ENCODE data around the gene LMAN2L.
"Not testable (repeated sequence)": the region's sequence is repeated elsewhere in the genome, so short reads cannot be mapped to it uniquely, and the experiment has no call there.

The LMAN2L gene

DNA sequence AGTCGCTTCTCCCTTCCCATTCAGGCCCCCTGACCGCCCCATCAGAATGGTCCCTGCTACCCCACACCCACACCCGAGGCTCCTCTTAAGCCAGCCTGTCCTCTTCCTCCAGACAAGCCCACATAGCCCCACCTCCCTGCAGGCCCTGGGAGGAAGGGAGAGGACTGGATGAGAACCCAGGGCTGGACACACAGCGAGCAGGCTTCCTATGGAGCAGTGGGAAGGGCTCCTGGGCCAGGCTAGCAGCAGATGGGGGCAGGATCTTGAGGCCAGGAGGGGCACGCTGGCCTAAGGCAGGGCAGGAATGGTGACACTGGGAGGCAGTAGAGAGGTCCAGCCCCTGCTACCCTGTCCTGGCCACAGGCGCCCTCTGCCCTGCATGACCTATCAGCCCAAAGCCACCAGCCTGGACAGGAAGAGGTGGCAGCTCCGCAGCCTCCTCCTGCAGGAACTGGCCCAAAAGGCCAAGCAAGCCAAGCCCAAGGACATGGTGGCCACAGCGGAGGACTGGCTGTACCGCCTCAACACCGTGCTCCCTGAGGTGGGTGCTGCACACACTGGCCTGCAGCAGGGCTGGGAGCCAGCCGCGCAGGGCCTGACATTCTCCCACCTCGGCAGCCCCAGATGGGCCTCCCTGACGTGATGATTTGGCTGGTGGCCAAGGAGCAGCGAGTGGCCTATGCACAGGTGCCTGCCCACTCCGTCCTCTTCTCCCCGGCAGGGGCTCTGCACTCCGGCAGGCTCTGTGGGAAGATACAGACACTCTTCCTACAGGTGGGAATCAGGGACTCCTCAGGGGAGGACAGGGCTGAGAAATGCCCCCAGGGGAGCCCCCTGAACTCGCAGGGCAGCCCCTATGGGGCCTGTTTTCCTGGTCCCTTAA lies 54.0 kb downstream of the LMAN2L start:
- no peak for FAIRE-seq

DNA sequence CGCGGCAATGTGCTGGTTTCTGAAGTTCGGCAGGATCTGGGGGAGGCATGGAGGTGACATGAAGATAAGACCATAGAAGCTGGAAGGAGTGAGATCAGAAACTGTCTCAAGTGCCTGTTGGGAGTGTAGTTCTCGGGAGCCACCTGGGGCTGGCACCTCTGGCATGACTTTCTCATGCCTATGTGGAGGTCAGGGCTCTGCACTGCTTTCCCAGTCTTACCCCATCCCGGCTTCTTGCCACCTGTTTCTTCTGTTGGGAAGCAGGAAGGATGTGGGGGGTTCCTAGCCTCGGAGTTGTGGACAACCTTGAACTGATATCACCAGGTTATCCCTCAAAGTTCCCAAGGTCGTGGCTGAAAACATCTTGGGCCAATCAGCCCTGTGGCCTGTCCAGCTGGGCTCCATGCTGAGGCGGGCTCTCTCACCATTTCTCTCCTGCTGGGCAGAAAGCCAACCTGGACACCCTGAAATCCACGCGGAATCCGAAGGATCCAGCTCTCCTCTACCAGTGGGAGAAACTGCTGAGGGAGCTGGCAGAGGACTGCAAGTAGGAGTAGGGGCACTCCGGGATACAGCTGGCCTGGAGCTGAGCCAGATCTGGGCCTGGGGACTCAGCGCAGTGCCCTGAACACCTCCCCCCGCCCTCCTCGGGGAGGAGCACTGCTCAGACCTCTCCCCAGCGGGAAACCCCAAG lies 54.8 kb downstream of the LMAN2L start:
- FAIRE-seq, result no peak

DNA sequence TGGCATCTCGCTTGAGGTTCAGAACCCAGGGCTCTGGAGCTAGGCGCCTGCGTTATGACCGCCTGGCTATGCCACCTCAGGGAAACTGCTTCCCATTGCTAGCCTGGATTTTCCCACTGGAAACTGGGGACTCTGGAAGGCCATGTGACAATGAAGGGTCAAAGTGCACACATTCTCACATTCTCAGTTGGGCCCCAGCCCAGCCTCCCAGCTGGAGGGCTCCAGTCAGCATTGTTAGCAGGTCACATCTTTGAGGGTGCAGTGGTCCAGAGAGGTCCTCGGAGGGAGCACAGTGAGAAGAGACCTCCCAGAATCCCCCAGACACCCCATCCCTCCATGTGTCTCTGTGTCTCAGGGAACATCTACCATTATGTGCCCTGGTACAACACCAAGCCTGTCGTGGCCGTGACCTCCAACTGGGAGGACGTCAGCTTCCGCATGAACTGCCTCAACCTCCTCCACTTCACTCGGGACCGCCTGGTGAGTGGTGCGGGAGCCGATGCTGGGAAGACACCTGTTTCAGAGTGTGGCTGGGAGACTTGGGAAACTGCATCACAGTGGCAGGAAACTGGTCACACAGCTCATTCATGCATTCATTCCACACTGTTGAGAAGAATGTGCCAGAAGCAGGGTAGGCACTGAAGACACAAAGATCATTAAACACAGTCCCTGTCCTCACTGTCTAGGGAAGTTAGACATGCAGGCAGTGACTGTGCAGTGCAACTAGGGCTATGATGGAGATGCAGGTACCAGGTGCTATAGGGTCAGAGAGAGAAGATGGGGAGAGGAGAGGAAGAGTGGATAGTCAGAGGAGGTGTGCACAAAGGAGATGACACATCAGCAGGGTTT lies 55.7 kb downstream of the LMAN2L start:
- no peak for FAIRE-seq

DNA sequence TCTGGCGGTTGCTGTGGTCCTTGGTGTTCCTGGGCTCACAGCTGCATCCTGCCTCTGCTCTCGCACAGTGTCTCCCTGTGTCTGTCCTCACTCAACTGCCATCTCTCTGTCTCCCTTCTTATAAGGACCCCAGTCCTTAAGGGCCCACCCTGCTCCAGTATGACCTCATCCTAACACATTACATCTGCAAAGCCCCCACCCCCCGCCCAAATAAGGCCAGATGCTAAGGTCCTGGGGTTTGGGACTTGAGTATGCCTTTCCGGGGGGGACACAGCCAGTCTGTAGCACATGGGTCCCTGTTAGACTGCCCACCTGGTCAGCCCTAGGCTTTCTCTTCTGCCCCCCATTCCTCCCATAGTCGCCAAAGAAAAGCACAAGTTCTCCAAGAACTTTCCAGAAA lies 56.6 kb downstream of the LMAN2L start:
- no peak for FAIRE-seq

DNA sequence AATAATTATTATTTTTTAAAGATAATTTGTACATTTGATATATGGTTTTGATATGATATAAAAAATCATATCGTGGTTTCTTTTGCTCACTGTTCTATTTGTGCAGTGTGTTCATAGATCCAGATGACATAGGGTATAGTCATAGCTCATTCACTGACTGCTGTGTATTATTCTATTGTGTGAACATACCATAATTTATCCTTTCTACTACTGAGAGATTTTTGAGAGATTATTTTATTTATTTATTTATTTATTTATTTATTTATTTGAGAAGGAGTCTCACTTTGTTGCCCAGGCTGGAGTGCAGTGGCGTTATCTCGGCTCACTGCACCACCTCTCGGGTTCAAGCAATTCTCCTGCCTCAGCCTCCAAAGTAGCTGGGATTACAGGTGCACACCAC lies 58.3 kb downstream of the LMAN2L start:
- no peak for FAIRE-seq

DNA sequence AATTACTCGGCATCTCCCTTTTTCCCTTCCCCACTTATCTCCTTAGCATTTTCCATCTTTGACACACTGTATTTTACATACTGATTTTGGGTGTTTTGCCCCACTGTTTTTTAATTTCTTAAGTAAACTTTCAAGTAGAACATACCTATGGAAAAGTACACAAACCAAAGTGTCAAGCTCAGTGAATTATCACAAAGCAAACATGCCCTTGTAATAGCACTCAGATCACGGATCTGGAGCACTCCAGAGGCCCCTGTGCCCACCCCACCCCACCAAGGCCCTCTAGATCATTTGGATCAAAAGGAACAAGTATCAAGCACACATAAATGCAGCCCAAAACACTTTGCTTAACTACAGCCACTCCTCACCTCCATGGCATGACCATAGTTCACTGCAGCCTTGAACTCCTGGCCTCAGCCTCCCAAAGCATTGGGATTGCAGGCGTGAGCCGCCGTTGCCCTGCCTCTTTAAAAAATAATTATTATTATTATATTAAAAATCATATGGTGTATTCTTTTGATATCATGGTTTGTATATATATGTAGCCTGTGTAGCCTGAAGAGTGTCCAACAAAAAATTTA lies 59.2 kb downstream of the LMAN2L start:
- FAIRE-seq, result no peak

DNA sequence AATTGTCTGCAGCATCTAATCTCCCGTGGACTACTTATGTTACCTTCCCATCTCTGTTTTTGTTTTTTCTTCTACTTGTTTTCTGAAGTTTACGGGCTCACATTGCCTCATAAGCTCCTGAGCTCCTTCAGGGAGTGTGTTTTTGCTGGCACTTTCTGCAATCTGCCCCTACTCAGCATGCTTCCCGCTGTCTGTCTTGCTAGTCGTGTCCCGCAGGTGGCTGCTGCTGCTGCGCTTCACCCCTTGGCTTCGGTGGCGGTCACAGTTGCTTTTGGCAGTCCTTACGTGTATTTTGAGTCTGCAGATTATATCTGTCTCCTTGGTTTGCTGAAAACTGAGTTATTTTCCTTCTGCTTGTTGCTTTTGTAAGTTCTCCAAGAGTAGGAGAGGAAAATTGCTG lies 60.0 kb downstream of the LMAN2L start:
- no peak for FAIRE-seq

DNA sequence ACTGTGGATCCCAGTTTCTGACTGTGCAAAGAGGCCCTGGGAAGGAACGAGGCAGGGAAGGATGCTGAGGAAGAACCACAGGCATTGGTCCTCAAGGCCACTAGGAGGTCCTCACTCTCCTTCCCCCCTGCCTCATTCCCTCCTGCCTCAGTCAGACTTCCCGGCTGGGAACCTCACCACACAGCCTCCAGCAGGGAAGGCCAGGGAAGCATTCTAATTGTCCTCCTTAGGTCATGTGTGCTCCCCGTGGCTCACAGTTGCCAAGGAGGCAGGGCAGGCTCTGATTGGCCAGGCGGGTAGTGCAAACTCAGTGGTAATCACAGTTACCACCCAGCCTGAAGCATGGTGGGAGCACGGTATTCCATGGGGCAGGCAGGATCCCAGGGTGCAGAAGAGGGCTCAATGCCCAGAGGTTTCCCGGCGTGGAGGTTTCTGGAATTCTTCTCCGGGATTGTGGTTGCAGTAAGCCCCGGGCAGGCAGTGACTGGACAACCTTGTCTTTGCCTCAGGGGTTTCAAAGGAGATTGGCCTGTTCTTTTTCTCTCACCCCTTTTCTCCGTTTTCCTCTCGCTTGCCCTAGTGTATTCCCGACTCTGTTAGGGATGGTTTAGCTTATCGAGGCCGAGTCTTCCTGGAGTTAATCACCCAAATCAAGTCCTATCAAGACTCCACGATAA lies 70.2 kb downstream of the LMAN2L start:
- FAIRE-seq, result no peak

DNA sequence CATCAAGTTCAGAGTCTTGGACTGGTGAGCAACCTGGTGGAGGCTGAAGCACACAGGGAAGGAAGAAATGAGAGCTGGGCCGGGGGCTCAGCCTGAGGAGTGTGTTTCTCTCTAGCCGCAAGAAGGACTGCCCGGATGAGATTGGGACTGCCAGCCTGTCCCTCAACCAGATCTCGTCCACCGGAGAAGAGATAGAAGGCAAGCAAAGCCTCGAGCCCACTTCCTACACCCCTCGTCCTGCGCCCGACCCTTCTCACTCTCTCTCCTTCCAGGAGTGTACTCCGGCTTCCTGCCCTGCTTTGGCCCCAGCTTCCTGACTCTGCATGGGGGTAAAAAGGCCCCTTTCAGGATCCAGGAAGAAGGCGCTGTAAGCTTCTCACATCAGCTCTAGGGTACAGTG lies 71.1 kb downstream of the LMAN2L start:
- no peak for FAIRE-seq

DNA sequence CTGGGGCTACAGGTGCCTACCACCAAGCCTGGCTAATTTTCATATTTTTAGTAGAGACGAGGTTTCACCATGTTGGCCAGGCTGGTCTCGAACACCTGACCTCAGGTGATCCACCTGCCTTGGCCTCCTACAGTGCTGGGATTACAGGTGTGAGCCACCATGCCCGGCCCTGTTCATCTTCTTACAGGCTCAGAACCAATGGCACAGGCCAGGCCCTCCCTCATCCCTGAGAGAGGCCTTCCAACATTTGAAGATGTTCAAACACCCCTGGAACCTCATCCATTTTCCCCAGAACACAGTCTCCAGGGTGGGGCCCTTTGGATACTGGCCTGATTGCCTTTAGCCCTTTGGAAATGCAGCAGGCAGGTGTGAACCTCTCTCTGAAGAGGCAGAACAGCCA lies 74.1 kb downstream of the LMAN2L start:
- FAIRE-seq, result not testable (repeated sequence)

DNA sequence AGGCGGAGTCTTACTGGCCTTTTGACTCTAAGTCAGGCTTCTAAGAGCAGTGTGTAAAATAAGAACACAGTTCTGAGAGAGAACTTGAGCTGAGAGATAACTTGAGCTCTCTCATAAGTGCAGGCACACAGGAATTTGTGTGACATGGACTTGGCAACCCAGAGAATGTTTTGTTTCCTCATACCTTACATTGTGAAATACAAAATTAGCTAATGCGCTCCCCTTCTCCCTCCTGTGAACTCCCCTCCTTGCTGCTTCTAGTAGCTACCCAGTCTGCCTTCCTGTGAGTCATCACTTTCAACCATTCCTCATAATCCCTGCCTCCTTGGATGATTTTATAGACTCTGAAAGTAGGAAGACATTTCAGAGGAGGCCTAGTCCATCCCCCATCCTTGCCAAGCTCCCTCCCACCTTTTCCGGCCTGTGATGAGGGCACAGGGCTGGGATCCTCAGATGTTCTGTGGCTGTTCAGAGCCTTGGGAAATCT lies 74.7 kb downstream of the LMAN2L start:
- FAIRE-seq, result no peak

DNA sequence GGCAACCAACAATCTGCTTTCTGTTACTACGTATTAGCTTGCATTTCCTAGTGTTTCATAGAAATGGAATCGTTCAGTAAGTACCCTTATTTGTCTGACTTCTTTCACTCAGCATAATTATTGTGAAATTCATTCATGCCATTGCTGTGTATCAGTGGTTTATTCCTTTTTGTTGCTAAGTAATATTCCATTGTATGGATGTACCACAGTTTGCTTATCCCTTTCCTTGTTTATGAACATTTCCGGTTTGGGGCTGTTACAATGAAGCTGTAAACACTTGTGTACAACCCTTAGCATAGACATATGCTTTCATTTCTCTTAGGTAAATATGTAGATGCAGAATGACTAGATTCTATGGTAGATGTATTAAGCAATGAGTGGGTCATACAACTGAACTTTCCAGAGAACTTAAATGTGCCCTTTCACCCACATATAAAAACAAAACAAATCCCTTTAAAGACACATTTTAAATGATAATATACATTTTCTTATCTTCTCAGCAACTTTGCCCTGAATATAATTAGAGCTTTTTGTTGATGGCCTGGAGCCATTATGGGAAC lies 75.4 kb downstream of the LMAN2L start:
- no peak for FAIRE-seq

DNA sequence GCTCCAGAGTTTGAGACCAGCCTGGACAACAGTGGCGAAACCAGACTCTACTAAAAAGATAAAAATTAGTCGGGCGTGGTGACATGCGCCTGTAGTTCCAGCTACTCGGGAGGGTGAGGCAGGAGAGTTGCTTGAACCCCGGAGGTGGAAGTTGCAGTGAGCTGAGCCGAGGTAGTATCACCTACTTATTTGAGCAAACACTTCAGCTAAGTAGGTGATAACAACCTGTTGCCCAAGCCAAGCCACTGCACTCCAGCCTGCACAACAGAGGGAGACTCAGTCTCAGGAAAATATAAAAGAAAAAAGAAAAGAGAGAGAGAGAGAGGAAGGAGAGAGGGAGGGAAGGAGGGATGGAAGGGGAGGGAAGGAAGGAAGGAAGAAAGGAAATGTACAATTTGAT lies 76.0 kb downstream of the LMAN2L start:
- FAIRE-seq, result no peak

DNA sequence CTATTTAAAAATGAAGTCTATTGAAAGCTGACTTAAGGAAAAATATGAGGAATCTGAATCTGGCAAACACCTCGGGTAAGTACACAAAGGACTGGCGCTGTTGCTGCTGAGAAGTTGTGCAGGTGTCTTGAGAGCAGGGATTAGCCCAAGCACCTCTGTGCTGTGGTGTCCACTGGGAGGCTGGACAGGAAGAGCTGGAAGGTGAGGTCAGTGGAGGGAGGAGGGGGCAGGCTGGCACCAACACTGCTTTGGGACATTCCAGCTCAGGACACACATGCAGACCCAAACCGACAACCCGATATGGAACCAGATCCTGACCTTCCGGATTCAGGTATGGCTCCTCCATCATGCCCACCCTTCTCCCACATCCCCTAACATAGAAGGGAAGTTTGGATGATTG lies 76.7 kb downstream of the LMAN2L start:
- FAIRE-seq, result no peak

DNA sequence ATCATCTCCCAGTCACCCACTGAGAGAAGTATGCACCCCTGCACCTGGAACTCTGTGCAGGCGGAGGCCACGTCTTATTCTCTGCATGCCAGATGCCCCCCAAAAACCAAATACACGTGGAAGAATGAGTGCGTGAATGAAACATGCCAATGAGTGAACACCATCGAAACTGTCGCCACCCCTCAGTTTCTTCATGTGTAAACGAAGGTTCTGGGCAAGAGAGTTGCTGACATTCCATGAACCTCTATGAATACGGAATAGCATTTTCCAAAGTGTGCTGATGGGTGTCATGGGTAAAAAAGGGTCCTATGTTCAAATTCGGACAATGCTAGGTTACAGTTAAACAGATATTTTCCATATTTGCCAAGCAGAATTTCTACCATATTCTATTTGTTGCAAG lies 77.5 kb downstream of the LMAN2L start:
- no peak for FAIRE-seq

DNA sequence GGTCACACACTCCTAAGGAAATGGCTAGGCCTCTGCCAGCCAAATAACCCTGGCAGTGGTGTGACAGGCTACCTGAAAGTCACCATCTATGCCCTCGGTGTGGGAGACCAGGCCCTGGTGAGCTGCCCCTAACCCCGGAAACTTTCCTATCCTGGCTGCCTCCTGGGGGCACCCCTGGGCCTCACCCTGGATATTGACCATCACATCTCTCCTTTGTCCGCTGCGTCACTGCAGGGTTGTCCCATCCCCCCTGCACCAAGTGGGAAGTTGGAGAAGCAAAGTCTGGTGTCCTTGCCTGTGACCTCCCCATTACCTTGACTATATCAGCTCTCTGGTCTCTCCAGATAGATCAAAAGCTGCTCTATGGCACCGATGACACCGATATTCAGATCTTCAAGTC lies 78.5 kb downstream of the LMAN2L start:
- FAIRE-seq, result no peak

DNA sequence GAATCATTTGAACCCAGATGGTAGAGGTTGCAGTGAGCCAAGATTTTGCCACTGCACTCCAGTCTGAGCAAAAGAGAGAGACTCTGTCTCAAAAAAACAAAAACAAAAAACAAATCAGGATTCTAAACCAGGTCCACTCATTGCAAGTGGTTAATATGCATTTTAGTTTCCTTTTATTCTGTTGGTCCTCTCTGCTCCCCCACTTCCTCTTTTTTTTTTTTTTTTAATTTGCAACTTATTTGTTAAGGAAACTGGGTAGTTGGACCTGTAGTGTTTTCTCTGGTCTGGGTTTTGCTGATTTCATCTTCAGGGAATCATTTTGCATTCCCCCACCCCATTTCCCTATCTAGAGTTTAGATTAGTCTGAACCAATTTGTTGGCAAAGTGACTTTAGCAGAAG lies 83.3 kb downstream of the LMAN2L start:
- FAIRE-seq, result no peak
